PC-3 (cell line): Measurements from ENCODE around the gene GMDS.

ENCODE experiments used
- EZH2 ChIP-seq: fragments of 300-600 bp; sonication (generic); IDR thresholded peaks from one replicate; pipeline ENCODE4 v1.6.1; 2017; ENCODE audit warnings: antibody characterized with exemption, mild to moderate bottlenecking, low read length; ENCODE audit not compliant: unreplicated experiment
- TF ChIP-seq, protein P1 (sequence below): fragments of 300-600 bp; sonication (generic); conservative IDR thresholded peaks from 2 replicates; pipeline ENCODE4 v1.5.1; 2017; ENCODE audit warnings: antibody characterized with exemption, low read depth, mild to moderate bottlenecking, low read length

- TF ChIP-seq, protein P1, sequence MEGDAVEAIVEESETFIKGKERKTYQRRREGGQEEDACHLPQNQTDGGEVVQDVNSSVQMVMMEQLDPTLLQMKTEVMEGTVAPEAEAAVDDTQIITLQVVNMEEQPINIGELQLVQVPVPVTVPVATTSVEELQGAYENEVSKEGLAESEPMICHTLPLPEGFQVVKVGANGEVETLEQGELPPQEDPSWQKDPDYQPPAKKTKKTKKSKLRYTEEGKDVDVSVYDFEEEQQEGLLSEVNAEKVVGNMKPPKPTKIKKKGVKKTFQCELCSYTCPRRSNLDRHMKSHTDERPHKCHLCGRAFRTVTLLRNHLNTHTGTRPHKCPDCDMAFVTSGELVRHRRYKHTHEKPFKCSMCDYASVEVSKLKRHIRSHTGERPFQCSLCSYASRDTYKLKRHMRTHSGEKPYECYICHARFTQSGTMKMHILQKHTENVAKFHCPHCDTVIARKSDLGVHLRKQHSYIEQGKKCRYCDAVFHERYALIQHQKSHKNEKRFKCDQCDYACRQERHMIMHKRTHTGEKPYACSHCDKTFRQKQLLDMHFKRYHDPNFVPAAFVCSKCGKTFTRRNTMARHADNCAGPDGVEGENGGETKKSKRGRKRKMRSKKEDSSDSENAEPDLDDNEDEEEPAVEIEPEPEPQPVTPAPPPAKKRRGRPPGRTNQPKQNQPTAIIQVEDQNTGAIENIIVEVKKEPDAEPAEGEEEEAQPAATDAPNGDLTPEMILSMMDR: no peak
- no peak for TF ChIP-seq EZH2
These were observed 42.1 kb downstream of the GMDS start for GRCh38 chr6:2203264-2203663.
